Neural cell (in vitro differentiated cells): ENCODE results near the gene LAPTM4A. TPM values are rescaled to one million over a fixed set of nuclear protein-coding genes. Genes with fewer than 3 reads are reported as not detected.

ENCODE experiments used
- H2AFZ ChIP-seq: fragments of 200-600, 300-800 bp; sonication (generic), shearing (Covaris generic); 2 replicates; pipeline ENCODE4 v1.6.0; 2014; ENCODE audit warnings: low read depth, mild to moderate bottlenecking, antibody characterized with exemption, low read length, moderate library complexity
- H3F3A ChIP-seq: fragments of 200-600 bp; shearing (Covaris generic); 2 replicates; pipeline ENCODE4 v1.6.1; 2016; ENCODE audit warnings: mild to moderate bottlenecking, moderate library complexity, mixed read lengths, antibody characterized with exemption, low read length; ENCODE audit not compliant: insufficient read depth, poor library complexity, severe bottlenecking
- H3K27ac ChIP-seq: fragments of 200-600, 300-800 bp; sonication (generic), shearing (Covaris generic); 2 replicates; pipeline ENCODE4 v1.5.1; 2014; ENCODE audit warnings: mild to moderate bottlenecking, low read length, moderate library complexity
- H3K27me3 ChIP-seq: fragments of 300-800, 200-600 bp; sonication (generic), shearing (Covaris generic); 2 replicates; pipeline ENCODE4 v1.6.0; 2014; ENCODE audit warnings: mild to moderate bottlenecking, low read depth, low read length, moderate library complexity; ENCODE audit not compliant: insufficient read depth
- H3K36me3 ChIP-seq: fragments of 300-800, 200-600 bp; sonication (generic), shearing (Covaris generic); 2 replicates; pipeline ENCODE4 v1.5.1; 2014; ENCODE audit warnings: mild to moderate bottlenecking, antibody characterized with exemption, low read length, moderate library complexity; ENCODE audit not compliant: insufficient read depth
- H3K4me2 ChIP-seq: fragments of 300-800, 200-600 bp; sonication (generic), shearing (Covaris generic); 2 replicates; pipeline ENCODE4 v1.6.0; 2014; ENCODE audit warnings: mild to moderate bottlenecking, low read length
- H3K4me3 ChIP-seq: fragments of 300-800, 200-600 bp; sonication (generic), shearing (Covaris generic); 2 replicates; pipeline ENCODE4 v1.5.1; 2014; ENCODE audit warnings: mild to moderate bottlenecking, low read length, moderate library complexity
- H3K79me2 ChIP-seq: fragments of 200-600 bp; shearing (Covaris generic); replicated peaks from 2 replicates; pipeline ENCODE4 v1.6.0; 2014; ENCODE audit warnings: mild to moderate bottlenecking, low read length, moderate library complexity; ENCODE audit not compliant: insufficient read depth
- H3K9ac ChIP-seq: fragments of 300-800, 200-600 bp; sonication (generic), shearing (Covaris generic); 2 replicates; pipeline ENCODE4 v1.6.1; 2016; ENCODE audit warnings: mild to moderate bottlenecking, low read length, mixed read lengths
- H3K9me2 ChIP-seq: fragments of 200-600 bp; shearing (Covaris generic); 2 replicates; pipeline ENCODE4 v1.6.1; 2016; ENCODE audit warnings: mild to moderate bottlenecking, low read length, mixed read lengths; ENCODE audit not compliant: insufficient read depth
- H3K9me3 ChIP-seq: fragments of 200-600, 300-800 bp; sonication (generic), shearing (Covaris generic); 2 replicates; pipeline ENCODE4 v1.6.1; 2016; ENCODE audit warnings: mild to moderate bottlenecking, mixed run types, low read length, moderate library complexity, mixed read lengths
- H4K20me1 ChIP-seq: fragments of 200-600 bp; shearing (Covaris generic); 2 replicates; pipeline ENCODE4 v1.6.1; 2016; ENCODE audit warnings: mild to moderate bottlenecking, mixed run types; ENCODE audit not compliant: insufficient read depth
- EP300 ChIP-seq: fragments of 450-650 bp; conservative IDR thresholded peaks from 2 replicates; pipeline ENCODE4 v1.6.1; 2014; ENCODE audit warnings: antibody characterized with exemption, mild to moderate bottlenecking, moderate library complexity; ENCODE audit not compliant: poor library complexity, severe bottlenecking
- EZH2 ChIP-seq: fragments of 200-600, 300-800 bp; shearing (Covaris generic), sonication (generic); IDR thresholded peaks from 2 replicates; pipeline ENCODE4 v1.6.1; 2014; ENCODE audit warnings: antibody characterized with exemption, low read length, borderline replicate concordance, mild to moderate bottlenecking; ENCODE audit not compliant: insufficient read depth, poor library complexity, severe bottlenecking
- MXI1 ChIP-seq: fragments of 450-650 bp; conservative IDR thresholded peaks from 2 replicates; pipeline ENCODE4 v1.6.1; 2014; ENCODE audit warnings: antibody characterized with exemption, mild to moderate bottlenecking; ENCODE audit not compliant: poor library complexity, severe bottlenecking
- POLR2AphosphoS5 ChIP-seq: IDR thresholded peaks from 2 replicates; pipeline ENCODE4 v1.6.1; 2012
- RAD21 ChIP-seq: fragments of 450-650 bp; conservative IDR thresholded peaks from 2 replicates; pipeline ENCODE4 v1.6.1; 2014; ENCODE audit warnings: antibody characterized with exemption, mild to moderate bottlenecking, moderate library complexity
- SMC3 ChIP-seq: fragments of 450-650 bp; conservative IDR thresholded peaks from 2 replicates; pipeline ENCODE4 v1.6.1; 2014; ENCODE audit warnings: antibody characterized with exemption, mild to moderate bottlenecking, moderate library complexity; ENCODE audit not compliant: poor library complexity
- TAF1 ChIP-seq: IDR thresholded peaks from 2 replicates; pipeline ENCODE4 v1.6.1; 2012; ENCODE audit warnings: low read depth
- polyA plus RNA-seq: library from polyadenylated mRNA; depleted of rRNA; stranded (reverse); fragments of >200 nt; gene quantifications from 2 replicates; pipeline ENCODE4 v1.2.3, GENCODE V29; 2014
- TF ChIP-seq, protein P1 (sequence below): fragments of 450-650 bp; IDR thresholded peaks from 2 replicates; pipeline ENCODE4 v1.5.1; 2014; ENCODE audit warnings: antibody characterized with exemption, mild to moderate bottlenecking, moderate library complexity; ENCODE audit not compliant: poor library complexity, severe bottlenecking
- TF ChIP-seq, protein P2 (sequence below): IDR thresholded peaks from 2 replicates; pipeline ENCODE4 v1.6.1; 2012; ENCODE audit warnings: borderline replicate concordance

LAPTM4A gene
- polyA plus RNA-seq, 1 donor from 2014 or later, result 81.7 TPM

DNA sequence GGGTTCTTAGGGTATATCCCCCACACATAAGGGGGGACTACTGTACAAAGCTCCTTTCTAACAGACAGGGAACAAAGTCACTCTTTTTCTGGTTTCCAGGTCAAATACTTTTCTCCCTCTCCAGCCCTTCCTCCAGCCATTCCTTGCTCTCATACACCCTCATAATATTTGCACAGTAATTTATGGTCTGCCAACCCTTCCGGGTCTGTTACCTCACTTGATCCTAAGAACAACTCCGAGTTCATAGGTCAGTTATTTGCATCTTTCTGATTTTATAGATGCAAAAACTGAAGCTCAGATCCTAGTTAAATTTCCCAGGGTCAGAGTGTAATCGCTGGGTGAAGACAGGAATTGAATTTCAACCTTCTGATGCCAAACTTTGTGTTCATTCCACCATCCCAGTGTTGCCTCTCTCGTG lies 24.2 kb downstream of the LAPTM4A start:
- no peaks in the 10 kb centered on the region for H3F3A ChIP-seq
- peaks cover 14% of the 10 kb centered on the region for H3K36me3 ChIP-seq
- no peak overlapping the region for H3K4me2 ChIP-seq
- no peaks in the 10 kb centered on the region for H3K9me2 ChIP-seq
- H3K27ac ChIP-seq, result no peak overlapping the region
- no peak overlapping the region for H3K9ac ChIP-seq
- H4K20me1 ChIP-seq, result no peaks in the 10 kb centered on the region
- TF ChIP-seq EP300, result no peak
- TF ChIP-seq, protein P1, sequence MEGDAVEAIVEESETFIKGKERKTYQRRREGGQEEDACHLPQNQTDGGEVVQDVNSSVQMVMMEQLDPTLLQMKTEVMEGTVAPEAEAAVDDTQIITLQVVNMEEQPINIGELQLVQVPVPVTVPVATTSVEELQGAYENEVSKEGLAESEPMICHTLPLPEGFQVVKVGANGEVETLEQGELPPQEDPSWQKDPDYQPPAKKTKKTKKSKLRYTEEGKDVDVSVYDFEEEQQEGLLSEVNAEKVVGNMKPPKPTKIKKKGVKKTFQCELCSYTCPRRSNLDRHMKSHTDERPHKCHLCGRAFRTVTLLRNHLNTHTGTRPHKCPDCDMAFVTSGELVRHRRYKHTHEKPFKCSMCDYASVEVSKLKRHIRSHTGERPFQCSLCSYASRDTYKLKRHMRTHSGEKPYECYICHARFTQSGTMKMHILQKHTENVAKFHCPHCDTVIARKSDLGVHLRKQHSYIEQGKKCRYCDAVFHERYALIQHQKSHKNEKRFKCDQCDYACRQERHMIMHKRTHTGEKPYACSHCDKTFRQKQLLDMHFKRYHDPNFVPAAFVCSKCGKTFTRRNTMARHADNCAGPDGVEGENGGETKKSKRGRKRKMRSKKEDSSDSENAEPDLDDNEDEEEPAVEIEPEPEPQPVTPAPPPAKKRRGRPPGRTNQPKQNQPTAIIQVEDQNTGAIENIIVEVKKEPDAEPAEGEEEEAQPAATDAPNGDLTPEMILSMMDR, result no peak
- no peak for TF ChIP-seq SMC3
- TF ChIP-seq, protein P2, sequence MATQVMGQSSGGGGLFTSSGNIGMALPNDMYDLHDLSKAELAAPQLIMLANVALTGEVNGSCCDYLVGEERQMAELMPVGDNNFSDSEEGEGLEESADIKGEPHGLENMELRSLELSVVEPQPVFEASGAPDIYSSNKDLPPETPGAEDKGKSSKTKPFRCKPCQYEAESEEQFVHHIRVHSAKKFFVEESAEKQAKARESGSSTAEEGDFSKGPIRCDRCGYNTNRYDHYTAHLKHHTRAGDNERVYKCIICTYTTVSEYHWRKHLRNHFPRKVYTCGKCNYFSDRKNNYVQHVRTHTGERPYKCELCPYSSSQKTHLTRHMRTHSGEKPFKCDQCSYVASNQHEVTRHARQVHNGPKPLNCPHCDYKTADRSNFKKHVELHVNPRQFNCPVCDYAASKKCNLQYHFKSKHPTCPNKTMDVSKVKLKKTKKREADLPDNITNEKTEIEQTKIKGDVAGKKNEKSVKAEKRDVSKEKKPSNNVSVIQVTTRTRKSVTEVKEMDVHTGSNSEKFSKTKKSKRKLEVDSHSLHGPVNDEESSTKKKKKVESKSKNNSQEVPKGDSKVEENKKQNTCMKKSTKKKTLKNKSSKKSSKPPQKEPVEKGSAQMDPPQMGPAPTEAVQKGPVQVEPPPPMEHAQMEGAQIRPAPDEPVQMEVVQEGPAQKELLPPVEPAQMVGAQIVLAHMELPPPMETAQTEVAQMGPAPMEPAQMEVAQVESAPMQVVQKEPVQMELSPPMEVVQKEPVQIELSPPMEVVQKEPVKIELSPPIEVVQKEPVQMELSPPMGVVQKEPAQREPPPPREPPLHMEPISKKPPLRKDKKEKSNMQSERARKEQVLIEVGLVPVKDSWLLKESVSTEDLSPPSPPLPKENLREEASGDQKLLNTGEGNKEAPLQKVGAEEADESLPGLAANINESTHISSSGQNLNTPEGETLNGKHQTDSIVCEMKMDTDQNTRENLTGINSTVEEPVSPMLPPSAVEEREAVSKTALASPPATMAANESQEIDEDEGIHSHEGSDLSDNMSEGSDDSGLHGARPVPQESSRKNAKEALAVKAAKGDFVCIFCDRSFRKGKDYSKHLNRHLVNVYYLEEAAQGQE, result no peak
- TF ChIP-seq EZH2, result no peak
- TF ChIP-seq MXI1, result no peak
- TF ChIP-seq TAF1, result no peak
- TF ChIP-seq POLR2AphosphoS5, result no peak
- no peak for TF ChIP-seq RAD21
- no peaks in the 10 kb centered on the region for H3K27me3 ChIP-seq
- no peaks in the 10 kb centered on the region for H3K9me3 ChIP-seq
- no peak overlapping the region for H3K4me3 ChIP-seq
- no peaks in the 10 kb centered on the region for H3K79me2 ChIP-seq
- H2AFZ ChIP-seq, result no peak overlapping the region

- no peaks in the 10 kb centered on the region for H4K20me1 ChIP-seq
- no peak overlapping the region for H3K4me3 ChIP-seq
- H3K27ac ChIP-seq, result no peak overlapping the region
- H3K27me3 ChIP-seq, result no peaks in the 10 kb centered on the region
- no peaks in the 10 kb centered on the region for H3K9me2 ChIP-seq
- no peak overlapping the region for H3K4me2 ChIP-seq
- TF ChIP-seq, protein P2, result no peak
- TF ChIP-seq EP300 (no peak), MXI1 (no peak), POLR2AphosphoS5 (no peak), EZH2 (no peak), TAF1 (no peak), SMC3 (no peak), RAD21 (no peak)
- TF ChIP-seq, protein P1, result no peak
- H3K36me3 ChIP-seq, result peaks cover 8% of the 10 kb centered on the region
- H3K79me2 ChIP-seq, result no peaks in the 10 kb centered on the region
- H2AFZ ChIP-seq, result no peak overlapping the region
- H3K9ac ChIP-seq, result no peak overlapping the region
- no peaks in the 10 kb centered on the region for H3F3A ChIP-seq
- H3K9me3 ChIP-seq, result peaks cover 7% of the 10 kb centered on the region
Observed at GRCh38 chr2:20025065-20025786, 26.2 kb downstream of the LAPTM4A start.
